Measurements from ENCODE around the gene SLC25A11. TPM values are rescaled to one million over a fixed set of nuclear protein-coding genes. Genes with fewer than 3 reads are reported as not detected.
A peak's percentile ranks its signal among the peaks of the same experiment; 100 is the strongest.

The SLC25A11 gene
- total RNA-seq, 1 donor from 2014 or later = 44.7 TPM

DNA sequence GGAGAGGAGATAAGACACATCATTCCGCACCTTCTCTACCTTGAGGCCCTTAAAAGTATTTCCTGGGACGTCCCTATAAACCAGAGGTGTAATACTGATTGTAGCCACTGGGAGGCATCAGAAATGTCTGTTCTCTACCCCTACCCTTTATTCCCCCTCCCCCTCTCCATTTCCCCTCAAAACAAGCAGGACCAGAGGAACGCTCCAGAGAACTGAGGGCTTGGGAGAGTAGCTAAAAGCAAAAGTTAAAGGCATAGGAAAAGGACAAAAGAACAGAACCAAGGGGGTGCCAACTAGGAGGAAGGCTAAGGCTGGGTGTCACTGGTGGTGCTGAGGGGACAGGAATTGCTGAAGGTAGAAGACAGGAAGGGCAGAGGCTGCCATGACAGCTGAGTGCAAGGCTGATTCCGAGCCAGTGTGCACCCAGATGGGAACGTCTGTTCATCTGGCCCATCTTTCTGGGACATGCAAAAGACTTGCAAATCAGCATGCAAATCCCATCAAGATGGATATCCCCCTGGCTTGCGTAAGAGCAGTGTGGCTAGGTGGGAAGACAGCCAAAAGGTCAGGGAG is 40.9 kb upstream of the SLC25A11 start:
- no peaks in the 10 kb centered on the region for H3K27me3 ChIP-seq (ENCODE audit: control insufficient read depth, insufficient read depth, low read length)
- TF ChIP-seq, protein P1, sequence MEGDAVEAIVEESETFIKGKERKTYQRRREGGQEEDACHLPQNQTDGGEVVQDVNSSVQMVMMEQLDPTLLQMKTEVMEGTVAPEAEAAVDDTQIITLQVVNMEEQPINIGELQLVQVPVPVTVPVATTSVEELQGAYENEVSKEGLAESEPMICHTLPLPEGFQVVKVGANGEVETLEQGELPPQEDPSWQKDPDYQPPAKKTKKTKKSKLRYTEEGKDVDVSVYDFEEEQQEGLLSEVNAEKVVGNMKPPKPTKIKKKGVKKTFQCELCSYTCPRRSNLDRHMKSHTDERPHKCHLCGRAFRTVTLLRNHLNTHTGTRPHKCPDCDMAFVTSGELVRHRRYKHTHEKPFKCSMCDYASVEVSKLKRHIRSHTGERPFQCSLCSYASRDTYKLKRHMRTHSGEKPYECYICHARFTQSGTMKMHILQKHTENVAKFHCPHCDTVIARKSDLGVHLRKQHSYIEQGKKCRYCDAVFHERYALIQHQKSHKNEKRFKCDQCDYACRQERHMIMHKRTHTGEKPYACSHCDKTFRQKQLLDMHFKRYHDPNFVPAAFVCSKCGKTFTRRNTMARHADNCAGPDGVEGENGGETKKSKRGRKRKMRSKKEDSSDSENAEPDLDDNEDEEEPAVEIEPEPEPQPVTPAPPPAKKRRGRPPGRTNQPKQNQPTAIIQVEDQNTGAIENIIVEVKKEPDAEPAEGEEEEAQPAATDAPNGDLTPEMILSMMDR (IDR thresholded peaks at IDR 0.05; ENCODE audit: insufficient read depth, low read length, poor library complexity, severe bottlenecking) = peak; percentile 71
- no peak for DNase-seq (ENCODE audit: low read depth)
- no peak overlapping the region for H3K4me3 ChIP-seq (ENCODE audit: low read depth, low read length)
- peaks cover 3% of the 10 kb centered on the region for H3K36me3 ChIP-seq (ENCODE audit: control insufficient read depth, insufficient read depth, low read length)

DNA sequence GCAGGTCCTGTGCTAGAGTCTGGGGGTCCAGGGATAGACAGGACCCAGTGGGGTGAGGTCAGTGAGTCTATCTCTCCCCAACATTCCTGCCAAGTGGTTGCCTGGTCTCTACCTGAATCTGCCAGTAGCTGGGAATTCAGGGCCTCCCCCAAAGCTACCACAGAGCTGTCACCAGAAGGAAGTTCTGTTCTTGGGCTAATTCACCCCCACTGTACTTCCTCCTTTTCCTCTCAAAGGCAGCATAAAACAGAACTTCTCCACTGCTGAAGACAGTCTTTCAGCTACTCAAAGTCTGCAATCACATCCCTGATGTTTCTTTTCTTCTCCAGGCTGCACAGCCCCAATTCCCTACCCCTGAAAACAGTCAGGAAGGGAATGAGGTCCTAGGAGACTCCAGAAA is 38.9 kb upstream of the SLC25A11 start:
- TF ChIP-seq, protein P1 (IDR thresholded peaks at IDR 0.05; ENCODE audit: insufficient read depth, low read length, poor library complexity, severe bottlenecking) = no peak
- H3K27me3 ChIP-seq (ENCODE audit: control insufficient read depth, insufficient read depth, low read length) = no peaks in the 10 kb centered on the region
- H3K36me3 ChIP-seq (ENCODE audit: control insufficient read depth, insufficient read depth, low read length) = peaks cover 3% of the 10 kb centered on the region
- no peak overlapping the region for H3K4me3 ChIP-seq (ENCODE audit: low read depth, low read length)
- DNase-seq (ENCODE audit: low read depth) = no peak

DNA sequence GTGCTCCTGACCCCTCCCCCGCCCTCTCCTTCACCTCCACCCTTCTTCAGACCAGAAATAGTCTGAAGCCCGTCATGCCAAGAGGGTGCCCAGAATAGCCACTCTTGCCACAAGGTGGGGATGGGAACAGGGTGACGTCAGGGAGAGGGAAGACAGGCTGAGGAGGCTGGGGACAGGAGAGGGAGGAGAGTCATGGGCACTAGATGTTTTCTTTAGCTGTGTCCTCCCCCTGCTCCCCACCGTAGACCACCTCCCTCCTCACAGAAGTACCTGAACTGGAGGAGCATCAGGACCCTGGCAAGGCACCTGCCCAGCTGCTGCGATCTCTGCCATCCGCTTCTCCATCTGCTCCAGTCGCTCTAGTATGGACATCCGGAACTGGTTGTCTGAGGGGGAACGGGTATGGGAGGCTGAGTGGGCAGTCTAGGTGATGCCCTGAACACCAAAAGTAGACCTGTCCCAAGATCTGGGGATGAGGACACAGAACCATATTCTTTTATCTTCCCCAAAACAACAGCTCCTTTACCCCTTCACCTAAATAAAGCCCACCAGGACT is 34.3 kb upstream of the SLC25A11 start:
- no peak overlapping the region for H3K4me3 ChIP-seq (ENCODE audit: low read depth, low read length)
- DNase-seq (ENCODE audit: low read depth) = no peak
- TF ChIP-seq, protein P1 (IDR thresholded peaks at IDR 0.05; ENCODE audit: insufficient read depth, low read length, poor library complexity, severe bottlenecking) = no peak
- peaks cover 2% of the 10 kb centered on the region for H3K36me3 ChIP-seq (ENCODE audit: control insufficient read depth, insufficient read depth, low read length)
- no peaks in the 10 kb centered on the region for H3K27me3 ChIP-seq (ENCODE audit: control insufficient read depth, insufficient read depth, low read length)

DNA sequence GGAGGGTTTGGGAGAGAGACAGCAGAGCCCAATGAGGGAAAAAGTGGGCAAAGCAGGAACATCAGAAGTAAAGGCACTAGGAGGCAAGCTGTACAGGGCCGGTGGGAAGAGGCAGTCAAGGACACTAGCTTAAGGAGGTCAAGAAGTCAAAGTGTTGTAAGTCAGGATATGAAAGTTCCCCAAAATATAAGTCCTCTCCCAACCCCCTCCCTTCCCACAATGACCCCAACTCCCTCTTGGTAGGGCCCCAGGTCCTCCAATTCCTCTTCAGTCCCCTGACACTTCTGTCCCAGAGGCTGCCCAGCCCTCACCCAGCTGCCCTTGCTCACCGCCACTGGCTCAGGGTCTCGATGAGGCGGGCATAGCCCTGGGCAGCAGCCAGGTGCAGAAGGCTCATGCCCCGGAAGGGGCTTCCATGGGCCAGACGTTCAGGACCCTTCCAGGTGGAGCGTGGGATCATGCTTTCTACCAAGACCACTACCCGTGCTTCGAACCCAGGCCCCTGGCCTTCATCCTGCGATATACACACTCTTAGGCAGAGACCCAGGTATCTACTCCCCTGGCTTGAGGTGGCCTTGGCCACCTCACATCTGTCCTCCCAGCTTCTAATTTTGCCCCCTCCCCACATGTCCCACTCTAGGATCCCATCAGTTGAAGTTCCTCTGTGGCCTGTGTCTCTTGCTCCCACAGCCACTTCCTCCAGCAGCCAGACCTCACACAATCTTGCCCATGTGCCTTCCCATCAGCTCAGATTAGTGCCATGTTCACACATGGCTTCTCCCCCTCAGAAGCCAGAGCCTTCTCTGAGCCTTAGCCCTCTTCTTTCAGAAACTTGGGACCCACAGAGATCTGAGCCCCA is 33.6 kb upstream of the SLC25A11 start:
- Histone ChIP-seq H3K36me3 (ENCODE audit: control insufficient read depth, insufficient read depth, low read length) (peaks cover 2% of the 10 kb centered on the region), H3K4me3 (ENCODE audit: low read depth, low read length) (no peak overlapping the region), H3K27me3 (ENCODE audit: control insufficient read depth, insufficient read depth, low read length) (no peaks in the 10 kb centered on the region)
- TF ChIP-seq, protein P1 (IDR thresholded peaks at IDR 0.05; ENCODE audit: insufficient read depth, low read length, poor library complexity, severe bottlenecking) = no peak
- DNase-seq (ENCODE audit: low read depth) = no peak

DNA sequence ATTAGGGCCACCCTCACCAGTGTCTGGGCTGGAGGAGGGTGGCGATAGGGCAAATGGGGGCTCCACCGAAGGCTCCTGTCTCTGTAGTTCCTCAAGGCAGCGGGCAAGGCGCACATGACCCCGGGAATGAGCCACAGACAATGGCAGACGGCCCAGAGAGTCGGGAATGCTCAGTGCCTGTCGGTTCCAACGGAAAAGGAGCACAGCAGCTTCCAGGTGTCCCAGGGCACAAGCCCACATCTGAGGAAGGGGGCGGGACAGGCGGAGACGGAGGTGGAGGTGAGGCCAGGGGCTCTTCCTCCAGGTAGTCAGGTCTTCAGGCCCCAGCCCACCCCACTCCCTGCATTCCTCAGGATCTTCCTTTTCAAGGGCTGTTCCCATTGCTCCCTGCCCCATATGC is 32.9 kb upstream of the SLC25A11 start:
- TF ChIP-seq, protein P1 (IDR thresholded peaks at IDR 0.05; ENCODE audit: insufficient read depth, low read length, poor library complexity, severe bottlenecking) = no peak
- H3K36me3 ChIP-seq (ENCODE audit: control insufficient read depth, insufficient read depth, low read length) = no peaks in the 10 kb centered on the region
- DNase-seq (ENCODE audit: low read depth) = no peak

More for the DNA sequence above, 32.9 kb upstream of the SLC25A11 start:
- no peak overlapping the region for H3K4me3 ChIP-seq (ENCODE audit: low read depth, low read length)
- no peaks in the 10 kb centered on the region for H3K27me3 ChIP-seq (ENCODE audit: control insufficient read depth, insufficient read depth, low read length)

Measured in kidney epithelial cell (primary cell).